Measurements from ENCODE around the gene LYAR.

Gene LYAR

GRCh38 chr4:4315461-4316149 lies 25.7 kb upstream of the LYAR start:
- H3K4me3 ChIP-seq (ENCODE audit: low read depth, low read length): no peak overlapping the region
- no peak for TF ChIP-seq CTCF (IDR thresholded peaks at IDR 0.05; ENCODE audit: borderline replicate concordance, insufficient read depth, low read depth, low read length)

- no peak for TF ChIP-seq CTCF (IDR thresholded peaks at IDR 0.05; ENCODE audit: borderline replicate concordance, insufficient read depth, low read depth, low read length)
- H3K4me3 ChIP-seq (ENCODE audit: low read depth, low read length): no peak overlapping the region
Measured at GRCh38 chr4:4311193-4311592, 21.2 kb upstream of the LYAR start.

- no peak overlapping the region for H3K4me3 ChIP-seq (ENCODE audit: low read depth, low read length)
- TF ChIP-seq CTCF (IDR thresholded peaks at IDR 0.05; ENCODE audit: borderline replicate concordance, insufficient read depth, low read depth, low read length): no peak
Measured at GRCh38 chr4:4308800-4309441, 19.0 kb upstream of the LYAR start.

GRCh38 chr4:4306920-4307319 lies 17.0 kb upstream of the LYAR start:
- TF ChIP-seq CTCF (IDR thresholded peaks at IDR 0.05; ENCODE audit: borderline replicate concordance, insufficient read depth, low read depth, low read length): no peak
- H3K4me3 ChIP-seq (ENCODE audit: low read depth, low read length): no peak overlapping the region

GRCh38 chr4:4302416-4302815 lies 12.5 kb upstream of the LYAR start:
- TF ChIP-seq CTCF (IDR thresholded peaks at IDR 0.05; ENCODE audit: borderline replicate concordance, insufficient read depth, low read depth, low read length): no peak
- H3K4me3 ChIP-seq (ENCODE audit: low read depth, low read length): no peak overlapping the region

GRCh38 chr4:4302001-4302400 lies 12.0 kb upstream of the LYAR start:
- TF ChIP-seq CTCF (IDR thresholded peaks at IDR 0.05; ENCODE audit: borderline replicate concordance, insufficient read depth, low read depth, low read length): no peak
- no peak overlapping the region for H3K4me3 ChIP-seq (ENCODE audit: low read depth, low read length)

- no peak overlapping the region for H3K4me3 ChIP-seq (ENCODE audit: low read depth, low read length)
- TF ChIP-seq CTCF (IDR thresholded peaks at IDR 0.05; ENCODE audit: borderline replicate concordance, insufficient read depth, low read depth, low read length): no peak
Measured at GRCh38 chr4:4299006-4299405, 9.1 kb upstream of the LYAR start.

Data from GM12875 (cell line).